ENCODE measurements around the gene TBR1.

Gene TBR1

GRCh38 chr2:161415987-161416707 lies at the start of gene TBR1:
TBR1 (plus strand) TSS chr2:161416297; CDS start chr2:161416411, 114 bp downstream.
- peak; percentile 33 for DNase-seq (ENCODE audit: low read depth, low spot score)

- DNase-seq (ENCODE audit: low read depth, low spot score), result no peak
These were observed 48.4 kb upstream of the TBR1 start for GRCh38 chr2:161367675-161368074.

GRCh38 chr2:161369311-161369710 lies 46.8 kb upstream of the TBR1 start:
- no peak for DNase-seq (ENCODE audit: low read depth, low spot score)

- DNase-seq (ENCODE audit: low read depth, low spot score), result no peak
These were observed 45.1 kb upstream of the TBR1 start for GRCh38 chr2:161370981-161371380.

GRCh38 chr2:161371869-161372268 lies 44.2 kb upstream of the TBR1 start:
- DNase-seq (ENCODE audit: low read depth, low spot score), result no peak

- DNase-seq (ENCODE audit: low read depth, low spot score), result peak; percentile 49
These were observed 42.2 kb upstream of the TBR1 start for GRCh38 chr2:161373942-161374341.

GRCh38 chr2:161374446-161374845 lies 41.7 kb upstream of the TBR1 start:
- no peak for DNase-seq (ENCODE audit: low read depth, low spot score)

GRCh38 chr2:161379740-161380139 lies 36.4 kb upstream of the TBR1 start:
- no peak for DNase-seq (ENCODE audit: low read depth, low spot score)

GRCh38 chr2:161381546-161381945 lies 34.6 kb upstream of the TBR1 start:
- no peak for DNase-seq (ENCODE audit: low read depth, low spot score)

GRCh38 chr2:161382747-161383146 lies 33.4 kb upstream of the TBR1 start:
- no peak for DNase-seq (ENCODE audit: low read depth, low spot score)

GRCh38 chr2:161384864-161385263 lies 31.2 kb upstream of the TBR1 start:
- DNase-seq (ENCODE audit: low read depth, low spot score), result no peak

GRCh38 chr2:161386228-161386824 lies 29.8 kb upstream of the TBR1 start:
- DNase-seq (ENCODE audit: low read depth, low spot score), result no peak

GRCh38 chr2:161388146-161388779 lies 27.8 kb upstream of the TBR1 start:
- DNase-seq (ENCODE audit: low read depth, low spot score), result no peak

GRCh38 chr2:161391737-161392506 lies 24.2 kb upstream of the TBR1 start:
- DNase-seq (ENCODE audit: low read depth, low spot score), result no peak

- DNase-seq (ENCODE audit: low read depth, low spot score), result no peak
These were observed 16.0 kb upstream of the TBR1 start for GRCh38 chr2:161400076-161400475.

GRCh38 chr2:161402297-161402696 lies 13.8 kb upstream of the TBR1 start:
- DNase-seq (ENCODE audit: low read depth, low spot score), result no peak

- no peak for DNase-seq (ENCODE audit: low read depth, low spot score)
These were observed 9.8 kb upstream of the TBR1 start for GRCh38 chr2:161406316-161406715.

- DNase-seq (ENCODE audit: low read depth, low spot score), result no peak
These were observed 8.5 kb upstream of the TBR1 start for GRCh38 chr2:161407597-161407996.

- DNase-seq (ENCODE audit: low read depth, low spot score), result no peak
These were observed 6.7 kb upstream of the TBR1 start for GRCh38 chr2:161409308-161409907.

GRCh38 chr2:161412346-161412745 lies 3.8 kb upstream of the TBR1 start:
- DNase-seq (ENCODE audit: low read depth, low spot score), result no peak

Data from astrocyte of the hippocampus (primary cell).